WERI-Rb-1 (cell line): Measurements from ENCODE around the gene MAU2.

Experiments
- DNase-seq: peaks from one replicate; pipeline ENCODE4 v3.0.0-alpha.2; 2020
- H3K27ac ChIP-seq: fragments of 250-450 bp; sonication (Bioruptor Pico); 2 replicates; pipeline ENCODE4 v1.5.1; 2020; ENCODE audit warnings: mild to moderate bottlenecking, moderate library complexity
- H3K27me3 ChIP-seq: fragments of 250-450 bp; sonication (Bioruptor Pico); 2 replicates; pipeline ENCODE4 v1.5.1; 2021; ENCODE audit warnings: mild to moderate bottlenecking, low read depth, moderate library complexity; ENCODE audit not compliant: insufficient read depth, severe bottlenecking
- H3K36me3 ChIP-seq: fragments of 250-450 bp; sonication (Bioruptor Pico); 2 replicates; pipeline ENCODE4 v1.5.1; 2020; ENCODE audit warnings: mild to moderate bottlenecking, moderate library complexity
- H3K4me3 ChIP-seq: 2 replicates; pipeline ENCODE4 v1.5.1; 2011; ENCODE audit warnings: low read depth, mild to moderate bottlenecking, control low read depth, low read length
- H3K9me3 ChIP-seq: fragments of 250-450 bp; sonication (Bioruptor Pico); 2 replicates; pipeline ENCODE4 v1.5.1; 2021; ENCODE audit warnings: mild to moderate bottlenecking, moderate library complexity; ENCODE audit not compliant: severe bottlenecking
- TF ChIP-seq, protein P1 (sequence below): IDR thresholded peaks from 2 replicates; pipeline ENCODE4 v1.5.1; 2011; ENCODE audit warnings: low read depth, mild to moderate bottlenecking, control low read depth, inconsistent platforms, low read length

Gene MAU2

GRCh38 chr19:19399733-19400433, 79.3 kb downstream of the MAU2 start:
- DNase-seq: no peak
- Histone ChIP-seq H3K9me3 (no peaks in the 10 kb centered on the region), H3K27me3 (no peaks in the 10 kb centered on the region), H3K36me3 (no peaks in the 10 kb centered on the region), H3K27ac (no peak overlapping the region), H3K4me3 (no peak overlapping the region)
- TF ChIP-seq, protein P1, sequence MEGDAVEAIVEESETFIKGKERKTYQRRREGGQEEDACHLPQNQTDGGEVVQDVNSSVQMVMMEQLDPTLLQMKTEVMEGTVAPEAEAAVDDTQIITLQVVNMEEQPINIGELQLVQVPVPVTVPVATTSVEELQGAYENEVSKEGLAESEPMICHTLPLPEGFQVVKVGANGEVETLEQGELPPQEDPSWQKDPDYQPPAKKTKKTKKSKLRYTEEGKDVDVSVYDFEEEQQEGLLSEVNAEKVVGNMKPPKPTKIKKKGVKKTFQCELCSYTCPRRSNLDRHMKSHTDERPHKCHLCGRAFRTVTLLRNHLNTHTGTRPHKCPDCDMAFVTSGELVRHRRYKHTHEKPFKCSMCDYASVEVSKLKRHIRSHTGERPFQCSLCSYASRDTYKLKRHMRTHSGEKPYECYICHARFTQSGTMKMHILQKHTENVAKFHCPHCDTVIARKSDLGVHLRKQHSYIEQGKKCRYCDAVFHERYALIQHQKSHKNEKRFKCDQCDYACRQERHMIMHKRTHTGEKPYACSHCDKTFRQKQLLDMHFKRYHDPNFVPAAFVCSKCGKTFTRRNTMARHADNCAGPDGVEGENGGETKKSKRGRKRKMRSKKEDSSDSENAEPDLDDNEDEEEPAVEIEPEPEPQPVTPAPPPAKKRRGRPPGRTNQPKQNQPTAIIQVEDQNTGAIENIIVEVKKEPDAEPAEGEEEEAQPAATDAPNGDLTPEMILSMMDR: no peak

- no peak overlapping the region for H3K27ac ChIP-seq
These were observed 82.2 kb downstream of the MAU2 start for GRCh38 chr19:19402656-19403372.

GRCh38 chr19:19403373-19403901, 82.8 kb downstream of the MAU2 start:
- no peaks in the 10 kb centered on the region for H3K27me3 ChIP-seq
- DNase-seq: no peak
- no peaks in the 10 kb centered on the region for H3K9me3 ChIP-seq
- H3K4me3 ChIP-seq: no peak overlapping the region
- TF ChIP-seq, protein P1: no peak
- no peak overlapping the region for H3K27ac ChIP-seq
- H3K36me3 ChIP-seq: no peaks in the 10 kb centered on the region

More at GRCh38 chr19:19402656-19403372, 82.2 kb downstream of the MAU2 start:
- no peaks in the 10 kb centered on the region for H3K9me3 ChIP-seq
- H3K36me3 ChIP-seq: no peaks in the 10 kb centered on the region
- TF ChIP-seq, protein P1: no peak
- no peak overlapping the region for H3K4me3 ChIP-seq
- DNase-seq: no peak
- H3K27me3 ChIP-seq: no peaks in the 10 kb centered on the region

DNA sequence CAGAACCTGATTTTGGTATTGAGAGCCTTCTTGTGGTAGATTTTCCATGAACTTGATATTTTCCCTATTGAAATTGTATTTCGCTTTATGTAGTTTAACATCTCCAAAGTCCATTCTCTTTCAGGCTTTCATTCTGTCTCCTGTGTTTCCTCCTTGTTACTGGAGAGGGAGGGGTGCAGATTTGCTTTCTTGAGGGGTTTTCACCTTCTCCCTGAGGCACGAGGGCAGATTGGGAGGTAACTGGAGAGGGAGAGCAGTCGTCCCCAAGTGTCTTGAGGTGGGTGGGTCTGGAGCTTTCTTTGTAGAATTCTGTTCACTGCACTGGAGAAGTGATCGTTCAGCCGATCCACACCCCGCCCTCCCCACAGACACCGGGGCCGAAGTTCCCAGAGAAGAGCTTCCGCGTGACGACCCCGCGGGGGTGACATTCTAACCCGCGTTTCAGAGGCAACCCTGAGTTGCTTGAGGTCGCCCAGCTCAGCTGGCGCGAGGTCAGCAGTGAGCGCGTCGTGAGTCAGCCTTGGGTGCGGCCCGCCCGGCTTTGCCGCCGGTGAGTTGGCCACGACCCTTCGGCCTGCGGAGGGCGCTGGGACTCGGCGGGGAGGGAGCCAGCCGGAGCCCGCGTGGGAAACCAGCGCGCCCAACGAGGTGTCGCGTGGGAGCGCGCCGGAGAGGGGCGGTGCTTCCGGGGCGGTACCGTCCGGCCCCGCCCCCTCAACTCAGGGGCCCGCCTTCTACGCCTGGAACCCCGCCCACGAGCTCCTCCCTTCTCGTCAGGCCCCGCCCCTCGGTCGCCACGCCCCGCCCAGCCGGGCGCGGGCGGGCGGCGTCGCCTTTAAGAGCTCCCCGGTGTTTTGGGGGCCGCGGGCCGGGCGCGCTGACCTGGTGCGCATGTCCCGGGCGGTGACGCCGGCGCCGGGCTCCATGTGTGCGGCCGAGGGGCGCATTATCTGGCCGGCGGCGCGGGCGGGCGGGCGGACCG, 84.5 kb downstream of the MAU2 start, which contains the start of gene GATAD2A:
GATAD2A (plus strand) TSS at position 797 of the 982 bp plus-strand sequence. CDS start 59,671 bp downstream, outside the sequence.
- peak; percentile 87 for DNase-seq
- no peaks in the 10 kb centered on the region for H3K36me3 ChIP-seq
- TF ChIP-seq, protein P1: peak; percentile 16; the same call in 1 of the 2 replicates
- no peaks in the 10 kb centered on the region for H3K27me3 ChIP-seq
- H3K9me3 ChIP-seq: no peaks in the 10 kb centered on the region
- H3K4me3 ChIP-seq: peak within 1 kb of the TSS; percentile 93
- peak within 1 kb of the TSS; percentile 84 for H3K27ac ChIP-seq

GRCh38 chr19:19405971-19406877, 85.6 kb downstream of the MAU2 start:
- Histone ChIP-seq H3K36me3 (no peaks in the 10 kb centered on the region; the same call in 1 of the 2 replicates), H3K27ac (peak overlapping the region; percentile 84), H3K27me3 (no peaks in the 10 kb centered on the region), H3K9me3 (no peaks in the 10 kb centered on the region), H3K4me3 (peak overlapping the region; percentile 93)
- TF ChIP-seq, protein P1: no peak
- peak; percentile 55 for DNase-seq
